ENCODE measurements around the gene SLC26A4.
A peak's percentile ranks its signal among the peaks of the same experiment; 100 is the strongest.
"Not testable (repeated sequence)": the region's sequence is repeated elsewhere in the genome, so short reads cannot be mapped to it uniquely, and the experiment has no call there.

Gene SLC26A4

DNA sequence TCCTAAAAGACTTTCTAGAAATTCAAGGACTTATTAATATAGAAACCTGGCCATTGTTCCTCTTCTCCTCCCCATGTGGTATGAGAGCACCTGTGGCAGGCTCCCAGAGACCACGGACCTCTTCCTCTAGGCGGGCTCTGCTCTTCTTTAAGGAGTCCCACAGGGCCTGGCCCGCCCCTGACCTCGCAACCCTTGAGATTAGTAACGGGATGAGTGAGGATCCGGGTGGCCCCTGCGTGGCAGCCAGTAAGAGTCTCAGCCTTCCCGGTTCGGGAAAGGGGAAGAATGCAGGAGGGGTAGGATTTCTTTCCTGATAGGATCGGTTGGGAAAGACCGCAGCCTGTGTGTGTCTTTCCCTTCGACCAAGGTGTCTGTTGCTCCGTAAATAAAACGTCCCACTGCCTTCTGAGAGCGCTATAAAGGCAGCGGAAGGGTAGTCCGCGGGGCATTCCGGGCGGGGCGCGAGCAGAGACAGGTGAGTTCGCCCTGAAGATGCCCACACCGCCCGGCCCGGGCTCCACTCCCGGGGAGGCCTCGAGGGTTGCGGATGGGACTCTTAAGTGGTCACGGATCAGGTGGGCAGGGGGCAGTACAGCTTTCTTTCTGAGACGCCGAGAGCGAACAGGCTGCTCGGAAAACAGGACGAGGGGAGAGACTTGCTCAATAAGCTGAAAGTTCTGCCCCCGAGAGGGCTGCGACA is at the start of gene SLC26A4:
Gene SLC26A4, plus strand, starts transcription at position 448 of the 700 bp plus-strand sequence. CDS start 814 bp downstream, outside the sequence.
- peak in 2 of 4 experiments; percentile 10 to 22 for DNase-seq

DNA sequence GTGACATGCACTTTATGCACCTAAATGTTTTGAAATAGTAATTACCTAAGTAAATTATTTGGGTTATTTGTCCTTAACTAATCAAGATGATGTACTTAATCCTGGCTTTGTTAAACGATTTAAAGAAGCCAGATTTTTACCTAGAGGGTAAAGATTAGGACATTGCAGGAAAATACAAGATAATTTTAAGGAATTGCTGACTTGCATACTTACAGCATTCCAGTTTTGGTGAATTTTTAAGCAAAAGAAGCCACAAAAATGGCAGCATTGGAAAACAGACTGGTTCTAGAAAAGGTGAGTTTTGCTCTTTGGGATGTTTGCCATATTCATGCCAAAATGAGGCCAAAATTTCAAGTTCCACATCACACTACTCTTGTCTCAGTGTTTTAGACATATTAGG is 47.2 kb upstream of the SLC26A4 start:
- DNase-seq: no peak

DNA sequence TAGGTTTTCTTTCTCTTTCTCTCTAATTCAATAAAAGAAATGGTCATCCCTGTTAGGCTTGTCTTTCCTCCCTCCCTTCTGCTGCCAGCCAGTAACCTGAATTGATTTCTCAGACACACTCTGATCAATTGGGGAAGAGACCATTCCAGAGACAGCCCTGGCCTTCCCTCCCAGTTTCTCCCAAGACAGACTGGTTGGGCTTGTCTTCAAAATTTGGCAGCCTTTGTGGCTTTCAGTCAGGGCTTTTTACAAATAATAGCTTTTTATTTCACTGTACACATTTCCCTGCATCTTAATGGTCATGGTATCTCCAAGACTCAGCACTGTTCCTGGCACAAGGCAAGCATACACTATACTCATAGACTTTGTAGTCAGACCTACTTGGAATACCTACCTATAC is 46.7 kb upstream of the SLC26A4 start:
- DNase-seq: no peak

GRCh38 chr7:107614425-107614824 is 46.2 kb upstream of the SLC26A4 start:
- DNase-seq: no peak

GRCh38 chr7:107615910-107616680 is 44.5 kb upstream of the SLC26A4 start:
- no peak for DNase-seq

GRCh38 chr7:107622429-107622828 is 38.2 kb upstream of the SLC26A4 start:
- DNase-seq: no peak

DNA sequence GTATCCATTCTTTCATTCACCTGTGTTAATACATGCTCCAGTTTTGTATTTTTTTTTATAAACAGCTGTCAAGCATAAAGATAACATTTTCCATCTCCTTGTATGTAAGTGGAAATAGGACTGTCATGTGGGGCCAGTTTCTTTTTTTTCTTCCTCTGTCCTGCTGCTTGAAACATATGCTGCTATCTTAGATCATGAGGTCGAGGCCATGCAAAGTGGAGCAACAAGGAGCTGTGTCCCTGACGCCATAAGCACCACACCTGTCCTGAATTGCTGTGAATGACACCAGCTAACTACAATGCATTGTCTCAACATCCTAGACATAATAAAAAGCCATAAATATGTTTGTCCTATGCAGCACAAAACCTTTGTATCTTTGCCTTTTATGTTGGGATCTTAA is 37.7 kb upstream of the SLC26A4 start:
- DNase-seq: no peak

GRCh38 chr7:107627002-107627401 is 33.6 kb upstream of the SLC26A4 start:
- DNase-seq: no peak

GRCh38 chr7:107628461-107629064 is 32.1 kb upstream of the SLC26A4 start:
- no peak for DNase-seq

GRCh38 chr7:107630342-107630741 is 30.3 kb upstream of the SLC26A4 start:
- DNase-seq: no peak

GRCh38 chr7:107631588-107632491 is 28.8 kb upstream of the SLC26A4 start:
- DNase-seq: no peak

- DNase-seq: no peak
These were observed 28.1 kb upstream of the SLC26A4 start for GRCh38 chr7:107632492-107632865.

- DNase-seq: no peak
These were observed 22.0 kb upstream of the SLC26A4 start for GRCh38 chr7:107638594-107638993.

GRCh38 chr7:107639070-107639469 is 21.6 kb upstream of the SLC26A4 start:
- not testable (repeated sequence) for DNase-seq

GRCh38 chr7:107641676-107642075 is 19.0 kb upstream of the SLC26A4 start:
- no peak for DNase-seq

DNA sequence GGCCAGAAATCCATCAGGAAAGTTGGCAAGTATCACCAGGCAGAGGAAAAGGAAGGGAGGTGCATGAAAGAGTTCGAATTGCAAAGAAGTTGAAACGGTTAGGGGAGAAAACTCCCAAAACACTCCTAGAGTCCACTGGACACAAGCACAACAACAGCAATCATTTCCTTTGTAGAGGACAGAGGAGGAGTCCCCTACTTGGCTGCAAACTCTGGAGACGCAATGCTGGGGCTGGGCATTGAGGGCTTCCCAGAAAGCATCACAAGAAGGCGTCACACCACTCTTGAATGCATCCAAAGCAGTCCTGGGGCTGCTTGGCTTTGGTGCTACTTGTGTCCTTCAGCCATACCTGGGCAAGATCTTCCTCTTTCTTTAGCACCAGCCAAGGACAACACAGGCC is 18.1 kb upstream of the SLC26A4 start:
- no peak for DNase-seq

DNA sequence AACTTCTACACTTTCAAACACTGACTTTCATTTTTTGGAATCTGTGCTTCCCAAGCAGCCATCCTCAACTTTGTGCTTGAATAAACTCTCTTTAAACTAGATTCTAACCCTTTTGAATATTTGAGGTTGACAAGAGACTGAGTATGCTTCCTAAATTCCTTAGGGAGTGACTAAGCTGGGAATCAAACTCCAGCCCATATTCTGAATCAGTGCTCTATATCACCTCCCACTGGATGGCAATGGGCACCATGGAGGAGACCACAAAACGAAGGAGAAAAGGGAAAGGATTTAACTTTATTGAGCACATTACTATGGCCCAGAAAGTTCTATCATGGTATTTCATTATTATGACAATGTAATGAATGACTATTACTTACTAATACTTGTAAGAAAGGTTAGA is 17.2 kb upstream of the SLC26A4 start:
- no peak for DNase-seq

DNA sequence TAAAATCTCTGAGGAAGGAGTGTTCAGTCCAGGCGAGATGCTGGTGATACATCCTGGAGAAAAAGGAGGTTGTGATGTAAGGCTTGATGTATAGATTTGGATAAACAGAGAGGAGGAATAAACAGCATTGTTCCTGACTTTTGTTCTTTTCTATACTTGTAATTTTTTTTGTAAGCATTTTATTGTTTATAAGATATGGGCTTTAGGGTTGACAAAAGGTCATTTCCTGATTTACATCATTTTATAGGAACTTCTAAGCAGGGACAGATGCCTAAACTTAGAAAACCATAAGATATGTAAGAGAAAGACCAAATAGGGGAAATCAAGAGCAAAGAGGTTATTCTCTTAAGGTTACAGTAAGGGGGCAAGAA is 16.7 kb upstream of the SLC26A4 start:
- DNase-seq: no peak

DNA sequence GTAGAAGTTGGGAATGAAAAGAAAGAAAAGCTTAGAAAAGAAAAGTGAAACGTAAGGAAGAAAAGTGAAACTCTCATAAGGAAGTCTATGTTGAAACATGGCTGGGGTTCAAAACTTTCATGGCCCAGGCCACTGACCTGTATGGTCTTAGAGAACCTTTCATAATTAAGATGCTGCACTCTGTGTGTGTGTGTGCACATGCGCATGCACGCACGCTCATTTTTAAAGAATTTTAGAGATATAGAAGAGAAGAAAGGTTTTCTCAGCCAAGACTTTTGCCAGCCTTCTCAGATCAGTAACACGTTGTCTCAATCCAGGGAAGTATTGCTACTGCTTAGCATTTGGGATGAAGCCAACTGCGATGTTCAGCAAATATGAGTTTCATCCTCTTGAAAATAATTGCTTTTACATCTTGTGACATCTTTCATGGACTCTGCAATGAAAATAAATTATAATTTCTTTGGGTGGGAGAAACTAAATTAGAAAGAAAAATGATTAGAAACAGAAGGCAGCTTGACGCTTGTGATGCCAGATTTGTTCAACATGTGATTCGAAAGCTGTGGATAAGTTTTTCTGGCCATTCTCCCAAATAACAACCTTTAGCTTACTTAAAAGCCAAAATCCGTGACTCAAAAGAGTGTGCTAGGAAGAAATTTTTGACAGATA is 16.2 kb upstream of the SLC26A4 start:
- DNase-seq: no peak

GRCh38 chr7:107652642-107653041 is 8.0 kb upstream of the SLC26A4 start:
- no peak for DNase-seq

GRCh38 chr7:107658467-107658866 is 2.2 kb upstream of the SLC26A4 start:
- DNase-seq: no peak

DNA sequence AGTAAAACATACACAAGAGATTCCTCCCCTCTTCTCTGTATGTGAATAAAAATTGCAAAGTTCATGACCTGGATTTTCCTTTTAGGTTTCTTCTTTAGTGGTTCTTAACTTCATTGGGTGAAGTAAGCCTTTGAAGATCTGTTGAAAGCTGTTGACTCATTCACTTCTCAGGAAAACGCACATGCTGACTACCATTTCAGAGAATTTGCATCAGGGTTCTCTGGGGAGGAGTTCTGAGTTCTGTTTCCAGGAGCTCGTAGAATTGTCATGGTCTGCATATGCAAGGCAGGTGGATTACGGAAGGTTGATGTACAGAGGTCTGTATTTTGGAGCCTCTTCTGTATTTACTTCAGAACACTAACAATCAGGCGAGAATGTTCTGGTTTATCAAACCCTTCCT is 962 bp upstream of the SLC26A4 start:
- DNase-seq: peak in 2 of 4 experiments; percentile 3 to 6

Measured in activated CD4-positive, CD25-positive, alpha-beta regulatory T cell (primary cell).